Panc1 (cell line): ENCODE data around the gene MYMK. TPM values are rescaled to one million over a fixed set of nuclear protein-coding genes. Genes with fewer than 3 reads are reported as not detected.

ENCODE experiments used
- ATAC-seq: fragments of 200-7000 bp; cut with Tn5 transposase; 2 replicates; pipeline ENCODE4 v1.9.1; 2020; ENCODE audit warnings: mild to moderate bottlenecking, moderate library complexity
- BruUV-seq: library from RNA; stranded (reverse); fragments of 400-500 nt; replicated peaks from 2 replicates; lab custom pipeline; 2021; lab: Mats Ljungman, UMichigan
- CTCF ChIA-PET: fragments of 300-600 bp; sonication (Branson Sonifier 250); formaldehyde crosslinking; loops from one replicate; lab custom pipeline; 2022; ENCODE audit warnings: antibody characterized with exemption; lab: Charles Lee
- POLR2A ChIA-PET: fragments of 300-600 bp; sonication (Branson Sonifier 250); formaldehyde crosslinking; loops from one replicate; lab custom pipeline; 2022; ENCODE audit warnings: antibody characterized with exemption; lab: Charles Lee
- DNase-seq: peaks from one replicate; pipeline ENCODE4 v3.0.0-alpha.2; 2010; ENCODE audit warnings: low read depth, low spot score
- H3K27ac ChIP-seq: 2 replicates; pipeline ENCODE4 v1.5.1; 2011; ENCODE audit warnings: mild to moderate bottlenecking, low read length, inconsistent platforms
- H3K27me3 ChIP-seq: fragments of 200-500 bp; sonication (Bioruptor generic); 2 replicates; pipeline ENCODE4 v1.6.0; 2014; ENCODE audit warnings: low read length, inconsistent platforms; ENCODE audit not compliant: control insufficient read depth, insufficient read depth
- H3K36me3 ChIP-seq: fragments of 200-500 bp; sonication (Bioruptor generic); 2 replicates; pipeline ENCODE4 v1.5.1; 2014; ENCODE audit warnings: inconsistent platforms, mild to moderate bottlenecking, low read length, moderate library complexity; ENCODE audit not compliant: control insufficient read depth, insufficient read depth
- H3K4me1 ChIP-seq: 2 replicates; pipeline ENCODE4 v1.5.1; 2011; ENCODE audit warnings: inconsistent platforms, mild to moderate bottlenecking, low read length, moderate library complexity; ENCODE audit not compliant: control insufficient read depth, insufficient read depth
- H3K4me3 ChIP-seq, 2 experiments: 2 replicates each; pipeline ENCODE4 v1.5.1; 2011 to 2012; ENCODE audit warnings: low read depth in 2 of 2, low read length in 2 of 2, mild to moderate bottlenecking in 2 of 2, inconsistent platforms in 1 of 2, moderate library complexity in 1 of 2
- H3K9me3 ChIP-seq: fragments of 200-500 bp; sonication (Bioruptor generic); 2 replicates; pipeline ENCODE4 v1.5.1; 2014; ENCODE audit warnings: low read depth, mild to moderate bottlenecking, inconsistent platforms, low read length, moderate library complexity; ENCODE audit not compliant: control insufficient read depth, insufficient read depth
- POLR2AphosphoS5 ChIP-seq: IDR thresholded peaks from 2 replicates; pipeline ENCODE4 v1.6.1; 2012; ENCODE audit warnings: mild to moderate bottlenecking, low read depth, low read length, moderate library complexity
- SIN3A ChIP-seq: IDR thresholded peaks from 2 replicates; pipeline ENCODE4 v1.6.1; 2012; ENCODE audit warnings: low read depth, mild to moderate bottlenecking, low read length, moderate library complexity, borderline replicate concordance; ENCODE audit not compliant: insufficient read depth
- TCF7L2 ChIP-seq: IDR thresholded peaks from 2 replicates; pipeline ENCODE4 v1.6.1; 2011; ENCODE audit warnings: mild to moderate bottlenecking, low read depth, low read length, inconsistent platforms
- in situ Hi-C: cut with HindIII; loops from 2 replicates; pipeline ENCODE4 v1.10.0; 2016; ENCODE audit warnings: low sequenced_read_pairs, low pct_unique_long_range_greater_than_20kb
- intact Hi-C: fragments of 100-400 bp; cut with micrococcal nuclease; formaldehyde crosslinking; loops from one replicate; pipeline ENCODE4 v1.10.0; 2022; ENCODE audit not compliant: unreplicated experiment
- total RNA-seq: library from RNA; stranded (reverse); gene quantifications from one replicate; pipeline ENCODE4 v1.2.1, GENCODE V29; 2021; ENCODE audit not compliant: unreplicated experiment
- TF ChIP-seq, protein P1 (sequence below): fragments of 450-650 bp; IDR thresholded peaks from 2 replicates; pipeline ENCODE4 v1.5.1; 2017; ENCODE audit warnings: mild to moderate bottlenecking
- TF ChIP-seq, protein P2 (sequence below), 2 experiments: IDR thresholded peaks; 2 replicates each; pipeline ENCODE4 v1.6.1; 2011 to 2012; ENCODE audit warnings: low read depth in 2 of 2, control low read depth in 1 of 2, low read length in 1 of 2, mild to moderate bottlenecking in 1 of 2, moderate library complexity in 1 of 2; ENCODE audit not compliant: insufficient read depth in 1 of 2

MYMK gene
- total RNA-seq, 1 experiment from 2014 or later: not detected

DNA sequence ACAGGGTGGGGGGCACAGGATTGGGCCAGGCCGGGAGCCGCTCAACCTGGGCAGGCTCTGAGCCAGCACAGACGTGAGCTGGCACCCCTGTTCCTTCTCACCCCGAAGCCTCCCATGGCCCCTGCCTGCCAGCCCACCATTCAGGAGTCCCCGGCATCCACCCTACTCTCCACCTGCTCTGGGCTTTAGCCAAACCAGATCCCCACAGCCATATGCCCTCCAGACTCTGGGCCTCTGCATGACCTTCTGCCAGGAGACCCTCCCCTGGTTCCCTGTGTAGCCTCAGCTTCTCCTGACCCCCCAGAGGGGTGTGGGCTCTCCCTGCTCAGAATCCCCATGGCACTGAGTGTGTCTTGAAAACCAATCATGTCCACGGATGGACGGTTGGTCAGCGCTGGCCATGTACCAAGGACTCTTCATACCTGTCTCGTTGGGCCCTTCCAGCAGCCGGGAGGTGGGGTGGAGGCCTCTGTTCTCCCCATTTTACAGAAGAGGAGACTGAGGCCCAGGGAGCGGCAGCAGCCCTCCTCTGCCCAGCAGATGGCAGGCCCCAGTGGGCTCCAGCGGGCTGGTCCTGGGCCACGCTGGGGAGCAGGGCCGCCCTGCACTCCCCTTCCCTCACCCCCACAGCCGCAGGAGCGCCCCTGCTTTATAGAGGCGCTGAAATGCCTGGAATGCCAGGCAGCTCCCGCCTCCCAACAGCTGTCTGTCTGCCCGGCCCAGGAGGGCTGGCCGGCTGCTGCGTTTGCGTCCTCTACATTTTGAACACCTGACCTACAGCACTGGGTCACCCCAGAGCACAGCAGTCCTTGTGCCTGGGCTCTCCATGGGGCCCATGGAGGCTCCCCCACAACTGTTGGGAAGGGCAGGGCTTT is 3.5 kb upstream of the MYMK start:
- H3K36me3 ChIP-seq: no peaks in the 10 kb centered on the region
- POLR2A ChIA-PET: no interaction called here
- intact Hi-C loops: no loop called here
- H3K9me3 ChIP-seq: no peaks in the 10 kb centered on the region
- ATAC-seq (no peak), DNase-seq (no peak)
- no peak overlapping the region for H3K27ac ChIP-seq
- no peak for TF ChIP-seq TCF7L2
- TF ChIP-seq, protein P1, sequence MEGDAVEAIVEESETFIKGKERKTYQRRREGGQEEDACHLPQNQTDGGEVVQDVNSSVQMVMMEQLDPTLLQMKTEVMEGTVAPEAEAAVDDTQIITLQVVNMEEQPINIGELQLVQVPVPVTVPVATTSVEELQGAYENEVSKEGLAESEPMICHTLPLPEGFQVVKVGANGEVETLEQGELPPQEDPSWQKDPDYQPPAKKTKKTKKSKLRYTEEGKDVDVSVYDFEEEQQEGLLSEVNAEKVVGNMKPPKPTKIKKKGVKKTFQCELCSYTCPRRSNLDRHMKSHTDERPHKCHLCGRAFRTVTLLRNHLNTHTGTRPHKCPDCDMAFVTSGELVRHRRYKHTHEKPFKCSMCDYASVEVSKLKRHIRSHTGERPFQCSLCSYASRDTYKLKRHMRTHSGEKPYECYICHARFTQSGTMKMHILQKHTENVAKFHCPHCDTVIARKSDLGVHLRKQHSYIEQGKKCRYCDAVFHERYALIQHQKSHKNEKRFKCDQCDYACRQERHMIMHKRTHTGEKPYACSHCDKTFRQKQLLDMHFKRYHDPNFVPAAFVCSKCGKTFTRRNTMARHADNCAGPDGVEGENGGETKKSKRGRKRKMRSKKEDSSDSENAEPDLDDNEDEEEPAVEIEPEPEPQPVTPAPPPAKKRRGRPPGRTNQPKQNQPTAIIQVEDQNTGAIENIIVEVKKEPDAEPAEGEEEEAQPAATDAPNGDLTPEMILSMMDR: no peak
- no peak overlapping the region for H3K4me3 ChIP-seq
- CTCF ChIA-PET: no interaction called here
- in situ Hi-C loops: no loop called here
- H3K4me1 ChIP-seq: no peaks in the 10 kb centered on the region; the same call in 1 of the 2 replicates
- no TSS peak for BruUV-seq
- H3K27me3 ChIP-seq: no peaks in the 10 kb centered on the region

DNA sequence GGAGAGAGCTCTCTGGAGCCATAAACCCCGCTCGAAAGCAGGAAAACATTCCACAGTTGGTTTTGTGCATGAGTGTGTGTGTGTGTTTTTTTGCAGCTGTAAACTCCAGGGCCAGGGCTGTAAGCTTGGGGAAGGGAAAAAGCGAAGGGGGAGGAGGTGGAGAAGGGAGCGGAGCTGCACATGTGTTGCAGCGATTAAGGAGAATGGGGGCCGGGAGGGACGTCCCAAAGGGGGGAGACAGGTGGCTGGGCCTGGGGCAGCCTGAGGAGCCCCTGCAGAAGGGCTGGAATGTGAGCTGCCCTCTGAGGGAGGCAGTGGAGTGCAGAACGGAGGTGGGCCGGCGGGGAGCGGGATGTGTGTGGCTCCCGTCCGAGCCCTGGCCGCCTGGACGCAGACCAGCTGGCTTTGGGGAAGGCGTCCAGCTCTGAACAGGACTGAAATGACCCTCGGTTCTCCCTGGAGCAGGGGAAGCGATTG is 2.7 kb upstream of the MYMK start:
- H3K27me3 ChIP-seq: no peaks in the 10 kb centered on the region
- POLR2A ChIA-PET: no interaction called here
- no peaks in the 10 kb centered on the region for H3K36me3 ChIP-seq

More for the DNA sequence above, 2.7 kb upstream of the MYMK start:
- in situ Hi-C loops (no loop called here), intact Hi-C loops (no loop called here)
- Histone ChIP-seq H3K27ac (no peak overlapping the region), H3K9me3 (no peaks in the 10 kb centered on the region), H3K4me1 (no peaks in the 10 kb centered on the region; the same call in 1 of the 2 replicates), H3K4me3 (no peak overlapping the region)
- ATAC-seq (no peak), DNase-seq (no peak)
- CTCF ChIA-PET: interaction anchor here (0.7 kb wide), 1 partner anchor 497 kb away, joined by 4 read pairs; no protein-coding TSS in a partner anchor
- no TSS peak for BruUV-seq
- TF ChIP-seq SIN3A (no peak), POLR2AphosphoS5 (no peak), TCF7L2 (no peak)
- TF ChIP-seq, protein P2, sequence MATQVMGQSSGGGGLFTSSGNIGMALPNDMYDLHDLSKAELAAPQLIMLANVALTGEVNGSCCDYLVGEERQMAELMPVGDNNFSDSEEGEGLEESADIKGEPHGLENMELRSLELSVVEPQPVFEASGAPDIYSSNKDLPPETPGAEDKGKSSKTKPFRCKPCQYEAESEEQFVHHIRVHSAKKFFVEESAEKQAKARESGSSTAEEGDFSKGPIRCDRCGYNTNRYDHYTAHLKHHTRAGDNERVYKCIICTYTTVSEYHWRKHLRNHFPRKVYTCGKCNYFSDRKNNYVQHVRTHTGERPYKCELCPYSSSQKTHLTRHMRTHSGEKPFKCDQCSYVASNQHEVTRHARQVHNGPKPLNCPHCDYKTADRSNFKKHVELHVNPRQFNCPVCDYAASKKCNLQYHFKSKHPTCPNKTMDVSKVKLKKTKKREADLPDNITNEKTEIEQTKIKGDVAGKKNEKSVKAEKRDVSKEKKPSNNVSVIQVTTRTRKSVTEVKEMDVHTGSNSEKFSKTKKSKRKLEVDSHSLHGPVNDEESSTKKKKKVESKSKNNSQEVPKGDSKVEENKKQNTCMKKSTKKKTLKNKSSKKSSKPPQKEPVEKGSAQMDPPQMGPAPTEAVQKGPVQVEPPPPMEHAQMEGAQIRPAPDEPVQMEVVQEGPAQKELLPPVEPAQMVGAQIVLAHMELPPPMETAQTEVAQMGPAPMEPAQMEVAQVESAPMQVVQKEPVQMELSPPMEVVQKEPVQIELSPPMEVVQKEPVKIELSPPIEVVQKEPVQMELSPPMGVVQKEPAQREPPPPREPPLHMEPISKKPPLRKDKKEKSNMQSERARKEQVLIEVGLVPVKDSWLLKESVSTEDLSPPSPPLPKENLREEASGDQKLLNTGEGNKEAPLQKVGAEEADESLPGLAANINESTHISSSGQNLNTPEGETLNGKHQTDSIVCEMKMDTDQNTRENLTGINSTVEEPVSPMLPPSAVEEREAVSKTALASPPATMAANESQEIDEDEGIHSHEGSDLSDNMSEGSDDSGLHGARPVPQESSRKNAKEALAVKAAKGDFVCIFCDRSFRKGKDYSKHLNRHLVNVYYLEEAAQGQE (IDR thresholded peaks at IDR 0.05; ENCODE audit: insufficient read depth in 1 of 2, low read depth in 2 of 2, low read length in 1 of 2): no peak
- TF ChIP-seq, protein P1: no peak
